ENCODE data around the gene CPLX3. TPM values are rescaled to one million over a fixed set of nuclear protein-coding genes. Genes with fewer than 3 reads are reported as not detected.

CPLX3 gene
- total and polyA plus RNA-seq, 10 of the 15 experiments (the other 5 are each of a cell fraction or from before 2014, with no cell fraction given): 0.02 to 0.04 TPM; not detected in 8

GRCh38 chr15:74847432-74847831 is 21.0 kb downstream of the CPLX3 start (continued):
- TF ChIP-seq BCL3 (IDR thresholded peaks at IDR 0.05; ENCODE audit: borderline replicate concordance, insufficient read depth, low read depth, low read length, poor library complexity, severe bottlenecking) (no peak), ZSCAN29 (IDR thresholded peaks at IDR 0.05) (no peak), REST (IDR thresholded peaks at IDR 0.05; ENCODE audit: low read depth, low read length) (no peak), POLR2AphosphoS2 (IDR thresholded peaks at IDR 0.05; ENCODE audit: low read depth, low read length) (no peak), LARP7 (IDR thresholded peaks at IDR 0.05) (no peak)

GRCh38 chr15:74850393-74850792 is 24.0 kb downstream of the CPLX3 start:
- intact Hi-C loops (cut with micrococcal nuclease; ENCODE audit: unreplicated experiment) (no loop called here), in situ Hi-C loops (cut with MboI) (no loop called here)
- ChIA-PET SMC1A (ENCODE audit: uncharacterized antibody, unreplicated experiment) (interaction anchor here (1.0 kb wide), 1 partner anchor 19 kb away, joined by 3 read pairs; no protein-coding TSS in a partner anchor), RAD21 (ENCODE audit: unreplicated experiment) (no interaction called here), CTCF (interaction anchor here (4.2 kb wide), 1 partner anchor 52 kb away, joined by 18 read pairs; no protein-coding TSS in a partner anchor), POLR2A (no interaction called here)
- FAIRE-seq: no peak
- no peak overlapping the region for H3K4me2 ChIP-seq (ENCODE audit: control insufficient read depth, insufficient read depth)
- H3K4me1 ChIP-seq (ENCODE audit: control insufficient read depth, insufficient read depth, low read length): peaks cover 5% of the 10 kb centered on the region
- no peak overlapping the region for H3K9ac ChIP-seq (ENCODE audit: control insufficient read depth, insufficient read depth, low read length)
- no peak overlapping the region for H3K27ac ChIP-seq (ENCODE audit: control insufficient read depth, insufficient read depth)
- H3K4me3 ChIP-seq: no peak overlapping the region
- BruUV-seq (replicated peaks): no TSS peak
- no peak overlapping the region for H2AFZ ChIP-seq (ENCODE audit: control insufficient read depth, low read depth, low read length)
- 99% methylated on average over 4 of the region's 4 CpGs for WGBS (ENCODE audit: insufficient coverage, insufficient replicate concordance, low lambda C conversion rate, missing lambda C conversion rate)
- no peaks in the 10 kb centered on the region for H4K20me1 ChIP-seq (ENCODE audit: control insufficient read depth, insufficient read depth)
- H3K36me3 ChIP-seq (ENCODE audit: control insufficient read depth in 2 of 2, insufficient read depth in 2 of 2, low read length in 1 of 2): peaks cover 36 to 46% of the 10 kb centered on the region in 2 experiments; a peak in 3 of 4 replicates
- H3K9me3 ChIP-seq (replicated peaks; ENCODE audit: control insufficient read depth, insufficient read depth, low read length): no peaks in the 10 kb centered on the region
- no peak for ATAC-seq
- no peaks in the 10 kb centered on the region for H3K27me3 ChIP-seq (replicated peaks in 1 of 2; ENCODE audit: control insufficient read depth in 2 of 2, insufficient read depth in 2 of 2, low read length in 1 of 2)
- H3K79me2 ChIP-seq (ENCODE audit: control insufficient read depth, insufficient read depth, low read length): no peaks in the 10 kb centered on the region; the same call in 1 of the 2 replicates
- no peak for DNase-seq (ENCODE audit: low read depth, low spot score)
- TF ChIP-seq ZBTB4 (CRISPR knock-in tag; IDR thresholded peaks at IDR 0.05) (no peak), CHD2 (IDR thresholded peaks at IDR 0.05; ENCODE audit: borderline replicate concordance, low read depth, low read length) (no peak), PKNOX1 (IDR thresholded peaks at IDR 0.05) (no peak), ATF2 (IDR thresholded peaks at IDR 0.05; ENCODE audit: low read length) (no peak), MAX (IDR thresholded peaks at IDR 0.05; ENCODE audit: low read depth, low read length) (no peak), ZNF217 (IDR thresholded peaks at IDR 0.05) (no peak), LARP7 (IDR thresholded peaks at IDR 0.05) (no peak)

All from GM12878 (cell line).